Heart right ventricle (tissue), 16 donors: Measurements from ENCODE around the gene CCL14. TPM values are rescaled to one million over a fixed set of nuclear protein-coding genes. Genes with fewer than 3 reads are reported as not detected.

ENCODE experiments used
- ATAC-seq, 8 donors: fragments of 200-7000 bp; cut with Tn5 transposase; one replicate each; pipeline ENCODE4 v1.9.1; 2020; ENCODE audit warnings: mild to moderate bottlenecking in 8 of 8, moderate library complexity in 8 of 8, moderate number of reproducible peaks in 1 of 8
- DNase-seq, 2 donors: peaks; one replicate each; pipeline ENCODE4 v3.0.0-alpha.2; 2020
- H3K27ac ChIP-seq, 10 donors: fragments of 200-600 bp; sonication (generic) in 2 of 10; one replicate each; pipeline versions ENCODE4 v1.5.0 to v1.8.0; 2020 to 2022; ENCODE audit warnings: mild to moderate bottlenecking in 3 of 10
- H3K27me3 ChIP-seq, 7 donors: fragments of 200-600 bp; one replicate each; pipeline ENCODE4 v1.8.0; 2021 to 2022; ENCODE audit warnings: mild to moderate bottlenecking in 2 of 7
- H3K36me3 ChIP-seq, 9 donors: fragments of 200-600 bp; sonication (generic) in 1 of 9; one replicate each; pipeline versions ENCODE4 v1.5.0 to v1.8.0; 2020 to 2022; ENCODE audit warnings: mild to moderate bottlenecking in 2 of 9
- H3K4me1 ChIP-seq, 9 donors: fragments of 200-600 bp; sonication (generic) in 1 of 9; one replicate each; pipeline versions ENCODE4 v1.5.0 to v1.8.0; 2020 to 2022; ENCODE audit warnings: mild to moderate bottlenecking in 4 of 9
- H3K4me3 ChIP-seq, 10 donors: fragments of 200-600 bp; sonication (generic) in 2 of 10; one replicate each; pipeline versions ENCODE4 v1.5.0 to v1.8.0; 2020 to 2022; ENCODE audit warnings: mild to moderate bottlenecking in 7 of 10, moderate library complexity in 2 of 10
- H3K9me3 ChIP-seq, 11 donors: fragments of 200-600 bp in 10 of 11; sonication (generic) in 2 of 11; one replicate each; pipeline versions ENCODE4 v1.5.0 to v1.8.0; 2013 to 2022; ENCODE audit warnings: mild to moderate bottlenecking in 2 of 11, control low read depth in 1 of 11, moderate library complexity in 1 of 11
- WGBS, 2 donors: extraction: QIAGEN DNeasy Blood & Tissue Kit; methylation state at CpG; one replicate each; pipeline ENCODE4 v1.1.7; 2013; ENCODE audit warnings: inconsistent platforms in 1 of 2; 5-methylcytosine and 5-hydroxymethylcytosine counted together
- intact Hi-C, 10 donors: fragments of 100-400 bp; cut with DNase I; formaldehyde crosslinking; loops; one replicate each; pipeline versions ENCODE4 v1.11.1 to v1.14.2; 2022
- polyA plus RNA-seq, 2 donors: library from polyadenylated mRNA; stranded (reverse); fragments of 200-250 nt; gene quantifications; one replicate each; pipeline ENCODE4 v1.2.3, GENCODE V29; 2013
- total RNA-seq, 10 donors: library from RNA; stranded (reverse); fragmentation: NEBNext Ultra II Directional in 3 of 10; extraction: Animal tissue kit (Norgen Biotek cat#: 25700) in 3 of 10; gene quantifications; one replicate each; pipeline versions ENCODE4 v1.2.1 to v1.2.4, GENCODE V29; 2021 to 2023
- TF ChIP-seq, protein P1 (sequence below), 9 donors: fragments of 200-600 bp; sonication (generic) in 2 of 9; IDR thresholded peaks; one replicate each; pipeline versions ENCODE4 v1.5.0 to v1.8.0; 2021 to 2022; ENCODE audit warnings: antibody characterized with exemption in 9 of 9, mild to moderate bottlenecking in 5 of 9, moderate library complexity in 1 of 9
- donor health status: Arrhythmogenic right ventricular cardiomyopathy.
- donor health status: ischemic (EF 13 %, LVEDD 7.1; RV severe dilation, severe dysfunction).
- donor health status: healthy with polysubstance abuse.
- donor health status: DM: no; HTN: yes; CAD: no.
- donor health status: DM: no; HTN: no; CAD: no.
- donor health status: ischemic (EF 25% LVEDD 6.9; RV normal size, moderate dysfunction).
- donor health status: ischemic (EF 25% LVEDD 5.7; RV mildly dilated, moderate dysfunction).
- donor health status: healthy.
- donor health status: DM: yes; HTN: yes; CAD: no.
- donor health status: Ischemic cardiomyopathy.
- donor health status: ischemic (EF 35%, LVEDD 5.7; RV mildly dilated, moderate dysfunction).
- donor health status: nonischemic (EF 11% LVEDD 7.7; RV severe dilation, severe dysfunction).
- donor health status: DM: yes; HTN: yes; CAD: no.
- donor health status: PGD.
- donor health status: ischemic (EF 29% LVEDD 5.4; RV normal size, mild dysfunction).
- donor health status: nonischemic (EF 23%, LVEDD 6.1; RV moderate dilation, normal function).

Gene CCL14
- total and polyA plus RNA-seq, 12 donors, result 1.0 to 77.3 (median 5.6) TPM

DNA sequence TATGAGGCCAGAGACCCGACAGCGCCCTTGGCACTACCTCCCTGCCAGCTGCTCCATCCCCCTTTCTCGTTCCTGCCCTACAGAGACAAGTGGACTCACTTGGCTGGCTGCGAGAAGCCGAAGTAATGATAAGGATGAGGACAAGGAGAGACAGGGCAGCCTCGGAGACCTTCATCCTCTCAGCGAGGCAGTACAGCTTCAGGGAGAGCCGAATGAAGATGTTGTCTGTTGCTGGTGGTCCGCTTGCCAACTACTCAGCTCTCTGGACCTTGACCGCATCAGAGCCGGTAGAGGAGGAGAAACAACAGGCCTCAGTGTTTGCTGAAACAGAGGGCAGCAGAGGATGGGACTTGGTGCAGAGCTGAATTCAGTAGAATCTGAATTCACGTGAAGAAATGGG lies 5.3 kb downstream of the CCL14 start, which contains the start of gene CCL16:
Gene CCL16 (minus strand): TSS at position 252 of the 400 bp plus-strand sequence. CDS start 77 bp downstream, at position 175.
- WGBS, 2 donors, result 89 to 93% methylated on average over 12 of the region's 12 CpGs
- intact Hi-C loops, result loop anchor here in 2 of 10 donors (10.0 kb wide), 2 partner anchors 46 to 494 kb away; partner anchors contain the start of gene RDM1 (in 1 of the 2)
- no peaks in the 10 kb centered on the region for H3K36me3 ChIP-seq
- H3K9me3 ChIP-seq, result no peaks in the 10 kb centered on the region
- H3K27ac ChIP-seq, result no peak within 1 kb of the TSS
- ATAC-seq, result no peak
- DNase-seq, result no peak
- TF ChIP-seq, protein P1, sequence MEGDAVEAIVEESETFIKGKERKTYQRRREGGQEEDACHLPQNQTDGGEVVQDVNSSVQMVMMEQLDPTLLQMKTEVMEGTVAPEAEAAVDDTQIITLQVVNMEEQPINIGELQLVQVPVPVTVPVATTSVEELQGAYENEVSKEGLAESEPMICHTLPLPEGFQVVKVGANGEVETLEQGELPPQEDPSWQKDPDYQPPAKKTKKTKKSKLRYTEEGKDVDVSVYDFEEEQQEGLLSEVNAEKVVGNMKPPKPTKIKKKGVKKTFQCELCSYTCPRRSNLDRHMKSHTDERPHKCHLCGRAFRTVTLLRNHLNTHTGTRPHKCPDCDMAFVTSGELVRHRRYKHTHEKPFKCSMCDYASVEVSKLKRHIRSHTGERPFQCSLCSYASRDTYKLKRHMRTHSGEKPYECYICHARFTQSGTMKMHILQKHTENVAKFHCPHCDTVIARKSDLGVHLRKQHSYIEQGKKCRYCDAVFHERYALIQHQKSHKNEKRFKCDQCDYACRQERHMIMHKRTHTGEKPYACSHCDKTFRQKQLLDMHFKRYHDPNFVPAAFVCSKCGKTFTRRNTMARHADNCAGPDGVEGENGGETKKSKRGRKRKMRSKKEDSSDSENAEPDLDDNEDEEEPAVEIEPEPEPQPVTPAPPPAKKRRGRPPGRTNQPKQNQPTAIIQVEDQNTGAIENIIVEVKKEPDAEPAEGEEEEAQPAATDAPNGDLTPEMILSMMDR (IDR thresholded peaks at IDR 0.05), result no peak
- H3K4me1 ChIP-seq, result peaks cover 0 to 13% (median 2%) of the 10 kb centered on the region in 9 donors
- no peak within 1 kb of the TSS for H3K4me3 ChIP-seq
- H3K27me3 ChIP-seq, result peaks cover 0 to 5% (median 0%) of the 10 kb centered on the region in 7 donors

DNA sequence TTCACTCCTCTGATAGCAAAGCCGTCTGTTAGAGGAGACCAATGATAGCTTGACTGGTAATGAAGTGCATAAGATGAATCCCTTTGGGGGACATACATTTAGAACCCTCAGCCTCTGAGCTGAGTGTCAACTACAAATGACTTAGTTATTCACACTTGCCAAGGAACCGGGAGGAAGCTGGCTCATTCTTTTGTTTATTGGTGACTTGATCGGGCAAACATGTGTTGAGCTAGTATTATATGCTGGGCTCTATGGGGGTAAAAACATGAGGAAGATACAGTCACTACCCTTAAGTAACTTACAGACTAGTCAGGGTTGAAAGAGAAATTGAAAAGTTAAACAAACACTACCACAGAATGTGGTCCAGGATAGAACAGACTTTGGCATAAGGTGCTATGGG lies 8.2 kb downstream of the CCL14 start:
- Histone ChIP-seq H3K4me3 (no peak overlapping the region), H3K4me1 (peaks cover 0 to 21% (median 7%) of the 10 kb centered on the region in 9 donors), H3K9me3 (no peaks in the 10 kb centered on the region), H3K27ac (no peak overlapping the region), H3K36me3 (no peaks in the 10 kb centered on the region), H3K27me3 (peaks cover 0 to 5% (median 0%) of the 10 kb centered on the region in 7 donors)
- no peak for ATAC-seq
- TF ChIP-seq, protein P1 (IDR thresholded peaks at IDR 0.05), result no peak
- DNase-seq, result no peak
- WGBS, 2 donors, result 84 to 85% methylated on average over 3 of the region's 3 CpGs
- intact Hi-C loops, result loop anchor here in 3 of 10 donors (5.0 to 10.0 kb wide), 3 partner anchors 86 to 96 kb away; partner anchors contain the start of gene CCL18 (in 1 of the 3)

DNA sequence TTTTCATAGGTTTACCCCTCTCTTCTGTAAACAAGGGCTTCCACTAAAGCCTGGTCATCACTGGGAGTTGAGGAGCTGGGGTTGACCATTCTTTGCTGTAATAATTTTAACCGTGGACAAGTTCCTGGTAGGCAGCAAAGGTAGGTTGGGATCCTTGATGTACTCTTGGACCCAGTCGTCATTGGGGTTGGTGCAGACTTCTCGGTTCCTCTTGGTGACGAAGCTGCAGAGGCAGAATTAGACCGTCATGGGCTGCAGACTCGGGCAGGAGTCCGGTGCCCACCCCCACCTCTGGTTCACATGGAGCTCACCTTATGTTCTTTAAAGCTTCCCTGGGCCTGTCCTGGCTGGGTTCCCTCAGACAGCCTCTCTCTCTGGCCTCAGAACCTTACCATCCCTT lies 9.0 kb downstream of the CCL14 start:
- peaks cover 0 to 5% (median 0%) of the 10 kb centered on the region in 7 donors for H3K27me3 ChIP-seq
- TF ChIP-seq, protein P1 (IDR thresholded peaks at IDR 0.05), result no peak
- DNase-seq (no peak), ATAC-seq (no peak)
- no peaks in the 10 kb centered on the region for H3K36me3 ChIP-seq
- intact Hi-C loops, result loop anchor here in 3 of 10 donors (5.0 to 10.0 kb wide), 3 partner anchors 87 to 97 kb away; partner anchors contain the start of gene CCL18 (in 1 of the 3)
- no peaks in the 10 kb centered on the region for H3K9me3 ChIP-seq
- no peak overlapping the region for H3K27ac ChIP-seq
- no peak overlapping the region for H3K4me3 ChIP-seq
- 90 to 95% methylated on average over 7 of the region's 7 CpGs for WGBS, 2 donors
- peaks cover 0 to 30% (median 15%) of the 10 kb centered on the region in 9 donors for H3K4me1 ChIP-seq

DNA sequence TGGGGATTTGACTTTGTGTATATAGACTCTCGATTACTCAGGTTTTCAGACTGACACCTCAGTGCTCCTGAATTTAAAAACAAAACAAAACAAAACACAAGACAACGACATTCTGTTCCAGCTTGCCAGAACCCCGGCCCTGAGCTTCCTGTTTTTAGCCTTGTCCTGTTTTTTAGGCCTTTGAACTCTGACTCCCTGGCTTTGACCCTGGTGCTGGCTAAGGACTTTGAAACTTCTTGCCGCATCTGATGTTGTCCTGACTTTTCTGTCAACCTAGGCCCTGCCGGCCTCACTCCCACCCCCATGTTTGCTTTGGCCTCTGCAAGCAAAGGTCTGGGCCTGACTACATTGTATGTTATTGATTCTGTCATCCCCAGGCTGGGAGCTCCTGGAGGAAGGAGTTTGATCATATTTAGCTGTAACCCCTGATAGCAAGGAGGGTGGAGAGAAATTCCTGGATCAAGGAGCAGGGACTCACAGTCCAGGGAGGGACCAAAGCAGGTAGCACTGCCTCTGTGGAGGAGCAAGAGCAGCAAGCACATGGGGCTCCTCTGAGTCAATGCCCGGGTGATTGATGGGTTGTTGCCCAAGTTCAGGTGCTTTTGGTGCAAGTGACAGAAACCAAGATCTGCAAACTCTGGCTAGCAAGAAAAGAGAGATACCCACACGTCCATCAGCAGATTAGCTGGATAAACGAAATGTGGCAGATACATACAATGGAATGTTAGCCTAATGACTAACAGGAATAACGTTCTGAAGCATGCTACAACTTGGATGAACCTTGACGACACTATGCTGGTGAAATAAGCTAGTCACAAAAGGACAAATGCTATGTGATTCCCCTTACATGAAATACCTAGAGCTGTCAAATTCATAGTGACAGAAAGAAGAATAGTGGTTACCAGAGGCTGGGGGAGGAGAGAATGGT lies 12.9 kb downstream of the CCL14 start:
- TF ChIP-seq, protein P1 (IDR thresholded peaks at IDR 0.05), result no peak
- H3K27ac ChIP-seq, result peak overlapping the region in 6 of 10 donors; percentile 8 to 63 (median 12)
- H3K36me3 ChIP-seq, result no peaks in the 10 kb centered on the region
- no peak overlapping the region for H3K4me3 ChIP-seq
- intact Hi-C loops, result loop anchor here in 7 of 10 donors (5.0 to 10.0 kb wide), 5 partner anchors 91 to 509 kb away; partner anchors contain the start of gene CCL18 (in 1 of the 7)
- no peaks in the 10 kb centered on the region for H3K9me3 ChIP-seq
- H3K27me3 ChIP-seq, result peaks cover 0 to 5% (median 0%) of the 10 kb centered on the region in 7 donors
- ATAC-seq (peak in 4 of 8 donors; percentile 16 to 46 (median 32)), DNase-seq (peak in 1 of 2 donors; percentile 16)
- H3K4me1 ChIP-seq, result peaks cover 0 to 43% (median 16%) of the 10 kb centered on the region in 9 donors
- 59 to 61% methylated on average over 10 of the region's 10 CpGs for WGBS, 2 donors
